B cell (primary cell): ENCODE results near the gene ERI3.

Experiments used
- CTCF ChIP-seq: fragments of 200-600 bp; IDR thresholded peaks from one replicate; pipeline ENCODE4 v1.8.0; 2022; ENCODE audit warnings: antibody characterized with exemption, mild to moderate bottlenecking
- EZH2 ChIP-seq: IDR thresholded peaks from 2 replicates; pipeline ENCODE4 v1.6.1; 2012; ENCODE audit warnings: borderline replicate concordance, low read depth, mild to moderate bottlenecking, moderate library complexity, low read length; ENCODE audit not compliant: insufficient read depth, poor library complexity, severe bottlenecking

DNA sequence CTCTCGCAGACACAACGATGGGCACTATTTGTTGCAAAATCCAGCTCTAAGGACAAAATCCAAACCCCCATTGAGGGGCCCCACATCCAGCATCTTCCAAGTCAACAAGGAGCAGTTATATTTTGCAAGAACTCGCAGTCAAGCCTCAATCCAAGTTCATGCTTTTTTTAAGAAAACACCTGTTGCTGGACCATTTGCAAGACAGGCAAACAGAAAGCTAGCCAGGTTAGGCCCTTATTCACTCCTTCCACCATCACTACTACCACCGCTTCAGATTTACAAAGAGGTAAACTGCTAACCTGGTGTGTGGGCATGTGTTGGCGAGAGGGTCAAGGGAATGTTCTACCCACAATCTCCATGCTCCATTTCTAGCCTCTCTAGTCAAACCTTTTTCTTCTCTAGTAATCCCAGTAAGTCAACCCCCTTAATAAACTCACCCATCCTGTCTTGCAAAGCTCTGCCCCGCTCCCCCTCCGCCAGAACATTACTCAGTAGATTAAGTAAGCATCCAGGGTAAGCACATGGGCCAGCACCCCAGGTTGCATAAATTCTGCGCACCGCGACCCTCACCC is 703 bp downstream of the ERI3 start:
- TF ChIP-seq CTCF (no peak), EZH2 (no peak)
